HCT116 (cell line): ENCODE data around the gene FTL. TPM values are rescaled to one million over a fixed set of nuclear protein-coding genes. Genes with fewer than 3 reads are reported as not detected.

Experiments
- ATAC-seq: fragments of 200-7000 bp; cut with Tn5 transposase; 2 replicates; pipeline ENCODE4 v1.9.1; 2020; ENCODE audit warnings: mild to moderate bottlenecking, moderate library complexity
- BruUV-seq: library from RNA; stranded (reverse); fragments of 400-500 nt; replicated peaks from 2 replicates; lab custom pipeline; 2021; lab: Mats Ljungman, UMichigan
- CTCF ChIA-PET: fragments of 300-600 bp; sonication (Branson Sonifier 250); formaldehyde crosslinking; loops from one replicate; lab custom pipeline; 2021; ENCODE audit warnings: antibody characterized with exemption; lab: Charles Lee
- POLR2A ChIA-PET: fragments of 300-600, 350-600 bp; sonication (Branson Sonifier 250); formaldehyde crosslinking; loops from one replicate; lab custom pipeline; 2021; ENCODE audit warnings: antibody characterized with exemption; lab: Charles Lee
- RAD21 ChIA-PET, 2 experiments: fragments of 300-600 bp; sonication (Branson Sonifier 250); formaldehyde crosslinking; loops; one replicate each; lab custom pipeline; 2023; ENCODE audit warnings: low total read pairs in 2 of 2; ENCODE audit not compliant: uncharacterized antibody in 2 of 2, unreplicated experiment in 2 of 2, low non-redundant PET in 1 of 2; lab: Charles Lee
- DNase-seq: peaks from one replicate; pipeline ENCODE4 v3.0.0-alpha.2; 2010; ENCODE audit warnings: low read depth, low spot score
- H2AFZ ChIP-seq: fragments of 200-600 bp; shearing (Covaris generic), sonication (generic); 2 replicates; pipeline ENCODE4 v1.6.1; 2017; ENCODE audit warnings: low read depth, mixed run types, mixed read lengths, antibody characterized with exemption, low read length; ENCODE audit not compliant: poor library complexity, severe bottlenecking
- H3K27ac ChIP-seq: 2 replicates; pipeline ENCODE4 v1.5.1; 2012; ENCODE audit warnings: low read depth, low read length
- H3K27me3 ChIP-seq: fragments of 200-600 bp; sonication (generic); 2 replicates; pipeline ENCODE4 v1.6.1; 2016; ENCODE audit warnings: mixed run types, low read length, mixed read lengths; ENCODE audit not compliant: insufficient read depth
- H3K36me3 ChIP-seq, 2 experiments: fragments of 200-500 bp in 1 of 2; fragments of 200-600 bp in 1 of 2; sonication (Bioruptor generic) in 1 of 2; sonication (generic) in 1 of 2; 2 replicates each; pipeline versions ENCODE4 v1.5.1 to v1.6.1; 2014 to 2016; ENCODE audit warnings: low read length in 2 of 2, inconsistent platforms in 1 of 2, mixed read lengths in 1 of 2, mixed run types in 1 of 2; ENCODE audit not compliant: insufficient read depth in 2 of 2, control insufficient read depth in 1 of 2
- H3K4me1 ChIP-seq, 2 experiments: fragments of 200-600 bp in 1 of 2; sonication (generic) in 1 of 2; 2 replicates each; pipeline versions ENCODE4 v1.5.1 to v1.6.1; 2012 to 2017; ENCODE audit warnings: low read length in 2 of 2, inconsistent platforms in 1 of 2, mild to moderate bottlenecking in 1 of 2, mixed read lengths in 1 of 2, mixed run types in 1 of 2, moderate library complexity in 1 of 2; ENCODE audit not compliant: insufficient read depth in 2 of 2, control insufficient read depth in 1 of 2
- H3K4me2 ChIP-seq: fragments of 200-600 bp; sonication (generic); 2 replicates; pipeline ENCODE4 v1.6.1; 2017; ENCODE audit warnings: mixed run types, low read length, mixed read lengths
- H3K4me3 ChIP-seq, 2 experiments: fragments of 200-600 bp in 1 of 2; sonication (generic) in 1 of 2; replicated peaks in 1 of 2; 2 replicates each; pipeline ENCODE4 v1.5.1; 2011 to 2016; ENCODE audit warnings: low read length in 2 of 2, control low read depth in 1 of 2, low read depth in 1 of 2, mild to moderate bottlenecking in 1 of 2, mixed read lengths in 1 of 2, mixed run types in 1 of 2
- H3K79me2 ChIP-seq: fragments of 200-600 bp; sonication (generic); 2 replicates; pipeline ENCODE4 v1.6.1; 2017; ENCODE audit warnings: mild to moderate bottlenecking, mixed run types, low read length, moderate library complexity, mixed read lengths; ENCODE audit not compliant: insufficient read depth
- H3K9ac ChIP-seq: fragments of 200-600 bp; sonication (generic); 2 replicates; pipeline ENCODE4 v1.6.1; 2016; ENCODE audit warnings: low read length, mixed read lengths
- H3K9me2 ChIP-seq: fragments of 200-600 bp; sonication (generic), shearing (Covaris generic); 2 replicates; pipeline ENCODE4 v1.6.1; 2017; ENCODE audit warnings: mixed run types, mild to moderate bottlenecking, moderate library complexity; ENCODE audit not compliant: insufficient read depth
- H3K9me3 ChIP-seq, 2 experiments: fragments of 200-500 bp in 1 of 2; fragments of 200-600 bp in 1 of 2; sonication (Bioruptor generic) in 1 of 2; sonication (generic) in 1 of 2; 2 replicates each; pipeline ENCODE4 v1.6.1; 2014 to 2017; ENCODE audit warnings: low read length in 2 of 2, mixed read lengths in 2 of 2, inconsistent platforms in 1 of 2, low read depth in 1 of 2, mild to moderate bottlenecking in 1 of 2, mixed run types in 1 of 2, moderate library complexity in 1 of 2; ENCODE audit not compliant: control insufficient read depth in 1 of 2, insufficient read depth in 1 of 2
- H4K20me1 ChIP-seq: fragments of 200-600 bp; sonication (generic), shearing (Covaris generic); 2 replicates; pipeline ENCODE4 v1.6.1; 2017; ENCODE audit warnings: mixed run types, mild to moderate bottlenecking, moderate library complexity; ENCODE audit not compliant: insufficient read depth
- CEBPB ChIP-seq: IDR thresholded peaks from 2 replicates; pipeline ENCODE4 v1.6.1; 2012; ENCODE audit warnings: low read depth
- EGR1 ChIP-seq: IDR thresholded peaks from 2 replicates; pipeline ENCODE4 v1.6.1; 2012; ENCODE audit warnings: low read depth
- EZH2 ChIP-seq: fragments of 200-600 bp; sonication (generic); IDR thresholded peaks from 2 replicates; pipeline ENCODE4 v1.6.1; 2017; ENCODE audit warnings: antibody characterized with exemption, mixed run types
- EZH2phosphoT487 ChIP-seq: fragments of 200-600 bp; IDR thresholded peaks from 2 replicates; pipeline ENCODE4 v1.6.1; 2018; ENCODE audit warnings: antibody characterized with exemption, borderline replicate concordance
- FOSL1 ChIP-seq: IDR thresholded peaks from 2 replicates; pipeline ENCODE4 v1.6.1; 2012; ENCODE audit warnings: low read depth
- JUND ChIP-seq: IDR thresholded peaks from 2 replicates; pipeline ENCODE4 v1.6.1; 2012
- MAX ChIP-seq: IDR thresholded peaks from 2 replicates; pipeline ENCODE4 v1.6.1; 2012
- POLR2A ChIP-seq: IDR thresholded peaks from 2 replicates; pipeline ENCODE4 v1.7.0; 2011; ENCODE audit warnings: borderline replicate concordance; ENCODE audit not compliant: insufficient read depth, insufficient read length; ENCODE audit errors: extremely low read depth
- RAD21 ChIP-seq: IDR thresholded peaks from 2 replicates; pipeline ENCODE4 v1.6.1; 2012; ENCODE audit warnings: low read depth, mild to moderate bottlenecking
- SIN3A ChIP-seq: IDR thresholded peaks from 2 replicates; pipeline ENCODE4 v1.6.1; 2012; ENCODE audit warnings: low read depth
- SRF ChIP-seq: IDR thresholded peaks from 2 replicates; pipeline ENCODE4 v1.6.1; 2012; ENCODE audit warnings: low read depth
- ZBTB33 ChIP-seq: IDR thresholded peaks from 2 replicates; pipeline ENCODE4 v1.6.1; 2011; ENCODE audit warnings: mild to moderate bottlenecking, low read length, moderate library complexity; ENCODE audit not compliant: insufficient replicate concordance; ENCODE audit errors: extremely low read depth
- ZFX ChIP-seq: fragments of 450-650 bp; IDR thresholded peaks from 2 replicates; pipeline ENCODE4 v1.6.1; 2017
- ZNF274 ChIP-seq: fragments of 200-500 bp; sonication (Bioruptor generic); IDR thresholded peaks from 2 replicates; pipeline ENCODE4 v1.6.1; 2014; ENCODE audit warnings: mild to moderate bottlenecking, low read depth, low read length, inconsistent platforms
- intact Hi-C: fragments of 100-400 bp; cut with micrococcal nuclease; formaldehyde crosslinking; loops from 2 replicates; pipeline ENCODE4 v1.10.0; 2022
- total RNA-seq: library from RNA; stranded (reverse); gene quantifications from one replicate; pipeline ENCODE4 v1.2.1, GENCODE V29; 2021; ENCODE audit not compliant: unreplicated experiment
- TF ChIP-seq, protein P1 (sequence below): IDR thresholded peaks from 2 replicates; pipeline ENCODE4 v1.6.1; 2012
- TF ChIP-seq, protein P2 (sequence below), 3 experiments: fragments of 200-600 bp in 1 of 3; sonication (generic) in 1 of 3; IDR thresholded peaks in 2 of 3; conservative IDR thresholded peaks in 1 of 3; 2 replicates each; pipeline ENCODE4 v1.5.1; 2012 to 2017; ENCODE audit warnings: low read depth in 2 of 3, low read length in 2 of 3, antibody characterized with exemption in 1 of 3, borderline replicate concordance in 1 of 3, control low read depth in 1 of 3, mild to moderate bottlenecking in 1 of 3, mixed read lengths in 1 of 3, mixed run types in 1 of 3, moderate library complexity in 1 of 3; ENCODE audit not compliant: insufficient read depth in 1 of 3

The FTL gene
- total RNA-seq, 1 experiment from 2014 or later = 1,885 TPM

GRCh38 chr19:48965040-48965805, at the start of gene FTL (continued):
- peak; percentile 99 for TF ChIP-seq POLR2A
- TF ChIP-seq MAX = peak; percentile 67
- peak; percentile 99 for TF ChIP-seq SIN3A
- TF ChIP-seq, protein P1, sequence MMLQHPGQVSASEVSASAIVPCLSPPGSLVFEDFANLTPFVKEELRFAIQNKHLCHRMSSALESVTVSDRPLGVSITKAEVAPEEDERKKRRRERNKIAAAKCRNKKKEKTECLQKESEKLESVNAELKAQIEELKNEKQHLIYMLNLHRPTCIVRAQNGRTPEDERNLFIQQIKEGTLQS = no peak
- no peak for TF ChIP-seq EZH2
- no peak for TF ChIP-seq FOSL1
- TF ChIP-seq EGR1 = no peak

GRCh38 chr19:48915757-48916156, 49.4 kb upstream of the FTL start:
- H3K4me3 ChIP-seq = no peak overlapping the region
- ATAC-seq = no peak
- H2AFZ ChIP-seq = no peak overlapping the region
- no peak overlapping the region for H3K4me2 ChIP-seq
- peaks cover 6 to 18% of the 10 kb centered on the region in 2 experiments for H3K36me3 ChIP-seq
- no peaks in the 10 kb centered on the region for H3K79me2 ChIP-seq
- TF ChIP-seq EZH2phosphoT487 = no peak
- TF ChIP-seq SIN3A = no peak
- TF ChIP-seq RAD21 = no peak
- TF ChIP-seq CEBPB = no peak
- TF ChIP-seq, protein P2, sequence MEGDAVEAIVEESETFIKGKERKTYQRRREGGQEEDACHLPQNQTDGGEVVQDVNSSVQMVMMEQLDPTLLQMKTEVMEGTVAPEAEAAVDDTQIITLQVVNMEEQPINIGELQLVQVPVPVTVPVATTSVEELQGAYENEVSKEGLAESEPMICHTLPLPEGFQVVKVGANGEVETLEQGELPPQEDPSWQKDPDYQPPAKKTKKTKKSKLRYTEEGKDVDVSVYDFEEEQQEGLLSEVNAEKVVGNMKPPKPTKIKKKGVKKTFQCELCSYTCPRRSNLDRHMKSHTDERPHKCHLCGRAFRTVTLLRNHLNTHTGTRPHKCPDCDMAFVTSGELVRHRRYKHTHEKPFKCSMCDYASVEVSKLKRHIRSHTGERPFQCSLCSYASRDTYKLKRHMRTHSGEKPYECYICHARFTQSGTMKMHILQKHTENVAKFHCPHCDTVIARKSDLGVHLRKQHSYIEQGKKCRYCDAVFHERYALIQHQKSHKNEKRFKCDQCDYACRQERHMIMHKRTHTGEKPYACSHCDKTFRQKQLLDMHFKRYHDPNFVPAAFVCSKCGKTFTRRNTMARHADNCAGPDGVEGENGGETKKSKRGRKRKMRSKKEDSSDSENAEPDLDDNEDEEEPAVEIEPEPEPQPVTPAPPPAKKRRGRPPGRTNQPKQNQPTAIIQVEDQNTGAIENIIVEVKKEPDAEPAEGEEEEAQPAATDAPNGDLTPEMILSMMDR (IDR thresholded peaks at IDR 0.05 in 2 of 3, conservative IDR thresholded peaks at IDR 0.05 in 1 of 3; ENCODE audit: borderline replicate concordance in 1 of 3, insufficient read depth in 1 of 3, low read depth in 2 of 3, low read length in 2 of 3) = no peak
- no peak for TF ChIP-seq JUND
- TF ChIP-seq MAX = no peak
- TF ChIP-seq SRF = no peak
- TF ChIP-seq ZBTB33 = no peak
- no peak for TF ChIP-seq ZNF274
- TF ChIP-seq ZFX = no peak
- ChIA-PET RAD21 (no interaction called here), CTCF (no interaction called here), POLR2A (no interaction called here)
- H4K20me1 ChIP-seq = no peaks in the 10 kb centered on the region
- H3K9me3 ChIP-seq = no peaks in the 10 kb centered on the region
- no peaks in the 10 kb centered on the region for H3K4me1 ChIP-seq
- no peak for DNase-seq
- H3K27me3 ChIP-seq = no peaks in the 10 kb centered on the region
- H3K9ac ChIP-seq = no peak overlapping the region
- BruUV-seq = no TSS peak
- H3K9me2 ChIP-seq = no peaks in the 10 kb centered on the region
- intact Hi-C loops = no loop called here
- no peak overlapping the region for H3K27ac ChIP-seq
